Esophagus squamous epithelium (tissue), 5 donors: Measurements from ENCODE around the gene P4HTM. TPM values are rescaled to one million over a fixed set of nuclear protein-coding genes. Genes with fewer than 3 reads are reported as not detected.
A peak's percentile ranks its signal among the peaks of the same experiment; 100 is the strongest.

Source experiments
- DNase-seq: peaks from one replicate; lab custom pipeline; 2025; lab: John Stamatoyannopoulos, UW
- H3K27ac ChIP-seq, 4 donors: fragments of 200-600 bp; sonication (generic); one replicate each; pipeline ENCODE4 v1.5.1; 2016 to 2019; ENCODE audit warnings: mild to moderate bottlenecking in 1 of 4
- H3K27me3 ChIP-seq, 4 donors: fragments of 200-600 bp; sonication (generic); 1 replicate in 3 of 4; 2 replicates in 1 of 4; pipeline versions ENCODE4 v1.5.1 to v1.6.0; 2017 to 2021; ENCODE audit warnings: antibody characterized with exemption in 1 of 4
- H3K36me3 ChIP-seq, 3 donors: fragments of 200-600 bp; sonication (generic); one replicate each; pipeline ENCODE4 v1.5.1; 2016 to 2019
- H3K4me1 ChIP-seq, 3 donors: fragments of 200-600 bp; sonication (generic); one replicate each; pipeline ENCODE4 v1.5.1; 2017 to 2019
- H3K4me3 ChIP-seq, 4 donors: fragments of 200-600 bp; sonication (generic); 1 replicate in 3 of 4; 2 replicates in 1 of 4; pipeline ENCODE4 v1.5.1; 2016 to 2019; ENCODE audit warnings: mild to moderate bottlenecking in 2 of 4, moderate library complexity in 1 of 4
- H3K9me3 ChIP-seq, 3 donors: fragments of 200-600 bp; sonication (generic); one replicate each; pipeline ENCODE4 v1.5.1; 2016 to 2019
- POLR2A ChIP-seq, 4 donors: fragments of 450-650 bp; IDR thresholded peaks; one replicate each; pipeline ENCODE4 v1.6.1; 2017; ENCODE audit warnings: antibody characterized with exemption in 4 of 4, mild to moderate bottlenecking in 4 of 4, moderate library complexity in 3 of 4
- WGBS, 2 donors: methylation state at CpG; one replicate each; pipeline ENCODE4 v1.1.5; 2018; 5-methylcytosine and 5-hydroxymethylcytosine counted together
- intact Hi-C: fragments of 100-400 bp; cut with DNase I; formaldehyde crosslinking; loops from one replicate; pipeline ENCODE4 v1.15.0; 2022
- total RNA-seq, 4 donors: library from RNA; depleted of rRNA; stranded (reverse); fragments of >200 nt; gene quantifications; one replicate each; pipeline ENCODE4 v1.1.0, GENCODE V29; 2016
- TF ChIP-seq, protein P1 (sequence below), 6 experiments: fragments of 450-650 bp in 4 of 6; fragments of 200-600 bp in 2 of 6; sonication (generic) in 2 of 6; IDR thresholded peaks; one replicate each; pipeline ENCODE4 v1.5.1; 2016 to 2019; ENCODE audit warnings: antibody characterized with exemption in 6 of 6, mild to moderate bottlenecking in 4 of 6, moderate library complexity in 4 of 6
- donor health status: DM: yes; HTN: yes; CAD: no.

Gene P4HTM
- total RNA-seq, 4 donors from 2014 or later: 5.7 to 28.1 (median 16.7) TPM

DNA sequence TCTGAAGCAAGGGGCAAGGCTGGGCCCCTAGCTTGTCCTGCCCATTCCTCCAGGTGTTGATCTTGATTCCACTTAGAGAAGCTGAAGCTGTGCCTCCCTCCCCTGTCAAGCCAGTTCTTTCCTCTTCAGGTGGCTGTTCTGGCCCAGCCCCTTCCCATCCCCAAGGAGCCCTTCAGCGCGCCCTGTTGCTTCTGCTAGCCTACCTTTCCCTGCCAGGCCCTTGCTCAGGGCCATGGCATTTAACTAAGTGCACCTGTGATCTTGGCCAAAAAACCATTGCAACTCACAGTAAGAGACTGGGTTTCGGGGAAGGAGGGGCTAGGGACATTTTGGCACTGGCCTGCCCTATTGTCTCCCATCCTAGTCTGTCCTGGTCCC, 15.3 kb downstream of the P4HTM start:
- Histone ChIP-seq H3K36me3 (peaks cover 0 to 10% (median 0%) of the 10 kb centered on the region in 3 donors), H3K4me1 (peaks cover 7 to 32% (median 13%) of the 10 kb centered on the region in 3 donors), H3K27me3 (no peaks in the 10 kb centered on the region), H3K9me3 (no peaks in the 10 kb centered on the region), H3K27ac (no peak overlapping the region), H3K4me3 (no peak overlapping the region)
- intact Hi-C loops: no loop called here
- DNase-seq: no peak
- WGBS, 2 donors: 100% methylated on average over 2 of the region's 3 CpGs; no CpG with 5 or more reads in 1 of the 2 donors
- TF ChIP-seq POLR2A (IDR thresholded peaks at IDR 0.05): no peak
- TF ChIP-seq, protein P1, sequence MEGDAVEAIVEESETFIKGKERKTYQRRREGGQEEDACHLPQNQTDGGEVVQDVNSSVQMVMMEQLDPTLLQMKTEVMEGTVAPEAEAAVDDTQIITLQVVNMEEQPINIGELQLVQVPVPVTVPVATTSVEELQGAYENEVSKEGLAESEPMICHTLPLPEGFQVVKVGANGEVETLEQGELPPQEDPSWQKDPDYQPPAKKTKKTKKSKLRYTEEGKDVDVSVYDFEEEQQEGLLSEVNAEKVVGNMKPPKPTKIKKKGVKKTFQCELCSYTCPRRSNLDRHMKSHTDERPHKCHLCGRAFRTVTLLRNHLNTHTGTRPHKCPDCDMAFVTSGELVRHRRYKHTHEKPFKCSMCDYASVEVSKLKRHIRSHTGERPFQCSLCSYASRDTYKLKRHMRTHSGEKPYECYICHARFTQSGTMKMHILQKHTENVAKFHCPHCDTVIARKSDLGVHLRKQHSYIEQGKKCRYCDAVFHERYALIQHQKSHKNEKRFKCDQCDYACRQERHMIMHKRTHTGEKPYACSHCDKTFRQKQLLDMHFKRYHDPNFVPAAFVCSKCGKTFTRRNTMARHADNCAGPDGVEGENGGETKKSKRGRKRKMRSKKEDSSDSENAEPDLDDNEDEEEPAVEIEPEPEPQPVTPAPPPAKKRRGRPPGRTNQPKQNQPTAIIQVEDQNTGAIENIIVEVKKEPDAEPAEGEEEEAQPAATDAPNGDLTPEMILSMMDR (IDR thresholded peaks at IDR 0.05): no peak

GRCh38 chr3:49005998-49006397, 16.0 kb downstream of the P4HTM start:
- Histone ChIP-seq H3K4me3 (peak overlapping the region in 2 of 4 donors; percentile 58 to 73), H3K4me1 (peaks cover 7 to 32% (median 13%) of the 10 kb centered on the region in 3 donors), H3K27me3 (no peaks in the 10 kb centered on the region), H3K36me3 (peaks cover 0 to 10% (median 0%) of the 10 kb centered on the region in 3 donors), H3K9me3 (no peaks in the 10 kb centered on the region), H3K27ac (peak overlapping the region in 2 of 4 donors; percentile 91 to 98)
- intact Hi-C loops: no loop called here
- DNase-seq: no peak
- WGBS, 2 donors: 88 to 92% methylated on average over 2 to 5 of the region's 5 CpGs
- no peak for TF ChIP-seq POLR2A (IDR thresholded peaks at IDR 0.05)
- TF ChIP-seq, protein P1 (IDR thresholded peaks at IDR 0.05): no peak

- Histone ChIP-seq H3K36me3 (peaks cover 0 to 16% (median 0%) of the 10 kb centered on the region in 3 donors), H3K4me3 (peak overlapping the region; percentile 46 to 90 (median 66)), H3K9me3 (no peaks in the 10 kb centered on the region), H3K27ac (peak overlapping the region; percentile 84 to 98 (median 94)), H3K4me1 (peaks cover 7 to 36% (median 13%) of the 10 kb centered on the region in 3 donors), H3K27me3 (no peaks in the 10 kb centered on the region)
- no peak for DNase-seq
- TF ChIP-seq, protein P1 (IDR thresholded peaks at IDR 0.05): no peak
- TF ChIP-seq POLR2A (IDR thresholded peaks at IDR 0.05): no peak
- intact Hi-C loops: no loop called here
- WGBS, 2 donors: 2 to 7% methylated on average over 4 to 11 of the region's 32 CpGs
These were observed 16.5 kb downstream of the P4HTM start for GRCh38 chr3:49006408-49007067.

- intact Hi-C loops: no loop called here
These were observed 17.2 kb downstream of the P4HTM start, which contains the start of gene WDR6 for GRCh38 chr3:49007068-49007770. WDR6 (plus strand) TSS chr3:49007391; CDS start chr3:49007432, 41 bp downstream.

More at GRCh38 chr3:49007068-49007770, 17.2 kb downstream of the P4HTM start, which contains the start of gene WDR6:
- H3K4me3 ChIP-seq: peak within 1 kb of the TSS; percentile 46 to 90 (median 66)
- peak within 1 kb of the TSS; percentile 84 to 98 (median 94) for H3K27ac ChIP-seq
- TF ChIP-seq, protein P1 (IDR thresholded peaks at IDR 0.05): peak in 5 of 6 experiments; percentile 45 to 56 (median 52)
- TF ChIP-seq POLR2A (IDR thresholded peaks at IDR 0.05): peak in 2 of 4 donors; percentile 41 to 71
- 0% methylated on average over 13 to 37 of the region's 65 CpGs for WGBS, 2 donors
- peaks cover 7 to 42% (median 17%) of the 10 kb centered on the region in 3 donors for H3K4me1 ChIP-seq
- H3K9me3 ChIP-seq: no peaks in the 10 kb centered on the region
- DNase-seq: peak; percentile 77
- H3K27me3 ChIP-seq: no peaks in the 10 kb centered on the region
- peaks cover 0 to 23% (median 0%) of the 10 kb centered on the region in 3 donors for H3K36me3 ChIP-seq
